ENCODE data around the gene CLEC4M. TPM values are rescaled to one million over a fixed set of nuclear protein-coding genes. Genes with fewer than 3 reads are reported as not detected.

CLEC4M gene
- total RNA-seq, 1 experiment from 2014 or later = not detected

GRCh38 chr19:7781157-7781556 lies 18.1 kb downstream of the CLEC4M start:
- POLR2A ChIA-PET (ENCODE audit: unreplicated experiment) = no interaction called here
- Histone ChIP-seq H3K4me3 (ENCODE audit: low read length) (peak overlapping the region; percentile 28; the same call in 1 of the 2 replicates), H2AFZ (ENCODE audit: low read length) (peak overlapping the region; percentile 59; the same call in 1 of the 2 replicates)

GRCh38 chr19:7783991-7784423 lies 21.0 kb downstream of the CLEC4M start:
- H3K36me3 ChIP-seq (ENCODE audit: low read depth, low read length) = no peaks in the 10 kb centered on the region
- POLR2A ChIA-PET (ENCODE audit: unreplicated experiment) = no interaction called here
- H3K9ac ChIP-seq (ENCODE audit: low read length) = no peak overlapping the region
- no peaks in the 10 kb centered on the region for H3K79me2 ChIP-seq (ENCODE audit: low read length)
- no peaks in the 10 kb centered on the region for H4K20me1 ChIP-seq (ENCODE audit: low read length)
- H3K27me3 ChIP-seq (ENCODE audit: low read length) = peaks cover 22% of the 10 kb centered on the region; the same call in 1 of the 2 replicates
- no peak overlapping the region for H3K27ac ChIP-seq (ENCODE audit: low read length)
- H3K9me2 ChIP-seq (replicated peaks; ENCODE audit: low read length) = no peaks in the 10 kb centered on the region
- H2AFZ ChIP-seq (ENCODE audit: low read length) = no peak overlapping the region
- no TSS peak for BruUV-seq (replicated peaks)
- no peak overlapping the region for H3K4me3 ChIP-seq (ENCODE audit: low read length)
- CTCF ChIA-PET = no interaction called here
- H3K9me3 ChIP-seq (ENCODE audit: low read length) = no peaks in the 10 kb centered on the region
- no peak for TF ChIP-seq EZH2phosphoT487 (IDR thresholded peaks at IDR 0.05; ENCODE audit: borderline replicate concordance, low read length)
- TF ChIP-seq CTCF (conservative IDR thresholded peaks at IDR 0.05; ENCODE audit: low read depth, low read length) = no peak
- no peak for TF ChIP-seq EZH2 (IDR thresholded peaks at IDR 0.05; ENCODE audit: low read length, unreplicated experiment)
- no peaks in the 10 kb centered on the region for H3F3A ChIP-seq (ENCODE audit: low read length, unreplicated experiment)
- H3K4me2 ChIP-seq (ENCODE audit: low read length) = peak overlapping the region; percentile 34
- ATAC-seq = peak; percentile 73
- peaks cover 10% of the 10 kb centered on the region for H3K4me1 ChIP-seq (ENCODE audit: insufficient read depth, low read length)
- DNase-seq = peak; percentile 97
- intact Hi-C loops (cut with micrococcal nuclease) = no loop called here

More at GRCh38 chr19:7781157-7781556, 18.1 kb downstream of the CLEC4M start:
- Histone ChIP-seq H3K4me2 (ENCODE audit: low read length) (peak overlapping the region; percentile 58), H3K9ac (ENCODE audit: low read length) (no peak overlapping the region), H3K9me2 (replicated peaks; ENCODE audit: low read length) (no peaks in the 10 kb centered on the region), H3K27ac (ENCODE audit: low read length) (no peak overlapping the region), H3K36me3 (ENCODE audit: low read depth, low read length) (no peaks in the 10 kb centered on the region), H3F3A (ENCODE audit: low read length, unreplicated experiment) (peaks cover 3% of the 10 kb centered on the region), H4K20me1 (ENCODE audit: low read length) (no peaks in the 10 kb centered on the region), H3K4me1 (ENCODE audit: insufficient read depth, low read length) (peaks cover 10% of the 10 kb centered on the region), H3K27me3 (ENCODE audit: low read length) (peaks cover 35% of the 10 kb centered on the region), H3K79me2 (ENCODE audit: low read length) (no peaks in the 10 kb centered on the region), H3K9me3 (ENCODE audit: low read length) (no peaks in the 10 kb centered on the region)
- no TSS peak for BruUV-seq (replicated peaks)
- intact Hi-C loops (cut with micrococcal nuclease) = loop anchor here (1.0 kb wide), 1 partner anchor 18 kb away; no protein-coding TSS in a partner anchor
- CTCF ChIA-PET = interaction anchor here (0.7 to 1.1 kb wide), 3 partner anchors 19 to 71 kb away, joined by 4 to 10 read pairs (median 7); no protein-coding TSS in a partner anchor
- DNase-seq (peak; percentile 53), ATAC-seq (peak; percentile 59)
- TF ChIP-seq EZH2 (IDR thresholded peaks at IDR 0.05; ENCODE audit: low read length, unreplicated experiment) (no peak), EZH2phosphoT487 (IDR thresholded peaks at IDR 0.05; ENCODE audit: borderline replicate concordance, low read length) (no peak), CTCF (conservative IDR thresholded peaks at IDR 0.05; ENCODE audit: low read depth, low read length) (peak; percentile 44)

GRCh38 chr19:7784856-7785255 lies 21.8 kb downstream of the CLEC4M start:
- H3K4me3 ChIP-seq (ENCODE audit: low read length) = no peak overlapping the region
- intact Hi-C loops (cut with micrococcal nuclease) = no loop called here
- no peaks in the 10 kb centered on the region for H3K9me3 ChIP-seq (ENCODE audit: low read length)
- H3K9ac ChIP-seq (ENCODE audit: low read length) = no peak overlapping the region
- H3K27ac ChIP-seq (ENCODE audit: low read length) = no peak overlapping the region
- no peak for DNase-seq
- H3K79me2 ChIP-seq (ENCODE audit: low read length) = no peaks in the 10 kb centered on the region
- ChIA-PET POLR2A (ENCODE audit: unreplicated experiment) (interaction anchor here (0.7 kb wide), 1 partner anchor 186 kb away, joined by 4 read pairs; no protein-coding TSS in a partner anchor), CTCF (no interaction called here)
- TF ChIP-seq EZH2phosphoT487 (IDR thresholded peaks at IDR 0.05; ENCODE audit: borderline replicate concordance, low read length) (no peak), CTCF (conservative IDR thresholded peaks at IDR 0.05; ENCODE audit: low read depth, low read length) (no peak), EZH2 (IDR thresholded peaks at IDR 0.05; ENCODE audit: low read length, unreplicated experiment) (no peak)
- no peaks in the 10 kb centered on the region for H3F3A ChIP-seq (ENCODE audit: low read length, unreplicated experiment)
- no peak overlapping the region for H2AFZ ChIP-seq (ENCODE audit: low read length)
- H3K4me2 ChIP-seq (ENCODE audit: low read length) = no peak overlapping the region; the same call in 1 of the 2 replicates
- H3K4me1 ChIP-seq (ENCODE audit: insufficient read depth, low read length) = peaks cover 10% of the 10 kb centered on the region
- H3K9me2 ChIP-seq (replicated peaks; ENCODE audit: low read length) = no peaks in the 10 kb centered on the region
- H4K20me1 ChIP-seq (ENCODE audit: low read length) = no peaks in the 10 kb centered on the region
- ATAC-seq = no peak
- no TSS peak for BruUV-seq (replicated peaks)
- H3K36me3 ChIP-seq (ENCODE audit: low read depth, low read length) = no peaks in the 10 kb centered on the region
- peaks cover 21% of the 10 kb centered on the region; the same call in 1 of the 2 replicates for H3K27me3 ChIP-seq (ENCODE audit: low read length)

Data from PC-3 (cell line).